K562 (cell line): ENCODE data around the gene ELAVL3. TPM values are rescaled to one million over a fixed set of nuclear protein-coding genes. Genes with fewer than 3 reads are reported as not detected.

Experiments used
- ATAC-seq: fragments of 200-7000 bp; cut with Tn5 transposase; 3 replicates; pipeline ENCODE4 v1.9.1; 2020; ENCODE audit warnings: moderate library complexity
- BruUV-seq: library from RNA; stranded (reverse); fragments of 400-500 nt; replicated peaks from 2 replicates; lab custom pipeline; 2021; lab: Mats Ljungman, UMichigan
- CTCF ChIA-PET: fragments of 300-600 bp; formaldehyde crosslinking; extraction: SDS; loops from one replicate; lab custom pipeline; 2021; ENCODE audit warnings: low intra/inter-chr PET ratio; lab: Yijun Ruan, JAX
- POLR2A ChIA-PET: fragments of 300-600, 350-650 bp; sonication (Branson Sonifier 250); formaldehyde crosslinking; extraction: SDS; loops from one replicate; lab custom pipeline; 2021; ENCODE audit warnings: antibody characterized with exemption, inconsistent platforms; lab: Yijun Ruan, JAX
- DNase-seq, 4 experiments: peaks; one replicate each; pipeline versions ENCODE4 v3.0.0 to v3.0.0-alpha.2; 2011 to 2018; ENCODE audit warnings: low spot score in 3 of 4, mixed read lengths in 3 of 4; ENCODE audit errors: extremely low read depth in 1 of 4
- FAIRE-seq: peaks from 2 replicates; lab custom pipeline; 2011; peaks lifted over from hg19 to GRCh38; lab: Jason Lieb, UNC
- H2AFZ ChIP-seq: 2 replicates; pipeline ENCODE4 v1.6.0; 2011; ENCODE audit warnings: low read depth, low read length, control low read depth, inconsistent platforms
- H3K27ac ChIP-seq: fragments of 200-600 bp; 3 replicates; pipeline ENCODE4 v1.8.0; 2011; ENCODE audit warnings: low read depth, mild to moderate bottlenecking, control low read depth, inconsistent platforms, low read length, moderate library complexity, mixed read lengths; ENCODE audit errors: extremely low read depth
- H3K27me3 ChIP-seq, 2 experiments: fragments of 300-600 bp in 1 of 2; 2 replicates in 1 of 2; 3 replicates in 1 of 2; pipeline versions ENCODE4 v1.6.0 to v1.8.0; 2011; ENCODE audit warnings: inconsistent platforms in 2 of 2, low read length in 2 of 2, mild to moderate bottlenecking in 1 of 2, mixed read lengths in 1 of 2, moderate library complexity in 1 of 2; ENCODE audit not compliant: control insufficient read depth in 2 of 2, insufficient read depth in 2 of 2
- H3K36me3 ChIP-seq: fragments of 300-600 bp; 3 replicates; pipeline ENCODE4 v1.8.0; 2011; ENCODE audit warnings: mild to moderate bottlenecking, low read length, inconsistent platforms; ENCODE audit not compliant: control insufficient read depth, insufficient read depth
- H3K4me1 ChIP-seq, 2 experiments: fragments of 200-600 bp in 1 of 2; replicated peaks in 1 of 2; 2 replicates in 1 of 2; 3 replicates in 1 of 2; pipeline versions ENCODE4 v1.5.1 to v1.8.0; 2011; ENCODE audit warnings: inconsistent platforms in 2 of 2, low read length in 2 of 2, mild to moderate bottlenecking in 1 of 2, mixed read lengths in 1 of 2, moderate library complexity in 1 of 2; ENCODE audit not compliant: control insufficient read depth in 2 of 2, insufficient read depth in 2 of 2
- H3K4me2 ChIP-seq: 2 replicates; pipeline ENCODE4 v1.6.1; 2011; ENCODE audit warnings: low read length, control low read depth, inconsistent platforms, mixed read lengths; ENCODE audit not compliant: insufficient read depth
- H3K4me3 ChIP-seq: fragments of 200-600 bp; sonication (generic), shearing (Covaris generic); 2 replicates; pipeline ENCODE4 v1.5.1; 2016; ENCODE audit warnings: control low read depth, inconsistent platforms
- H3K79me2 ChIP-seq: fragments of 200-600 bp; 3 replicates; pipeline ENCODE4 v1.8.0; 2011; ENCODE audit warnings: low read length, inconsistent platforms; ENCODE audit not compliant: control insufficient read depth, insufficient read depth
- H3K9ac ChIP-seq, 2 experiments: 2 replicates each; pipeline versions ENCODE4 v1.6.0 to v1.6.1; 2011; ENCODE audit warnings: low read depth in 2 of 2, low read length in 2 of 2, control low read depth in 1 of 2, inconsistent platforms in 1 of 2, mild to moderate bottlenecking in 1 of 2, mixed read lengths in 1 of 2; ENCODE audit not compliant: insufficient read depth in 1 of 2
- H3K9me1 ChIP-seq: one replicate; pipeline ENCODE4 v1.6.0; 2011; ENCODE audit warnings: inconsistent platforms, mild to moderate bottlenecking, low read length, moderate library complexity; ENCODE audit not compliant: control insufficient read depth, insufficient read depth
- H3K9me3 ChIP-seq: replicated peaks from 2 replicates; pipeline ENCODE4 v1.5.1; 2011; ENCODE audit warnings: low read depth, low read length, inconsistent platforms; ENCODE audit not compliant: control insufficient read depth, insufficient read depth
- H4K20me1 ChIP-seq: replicated peaks from 2 replicates; pipeline ENCODE4 v1.6.1; 2011; ENCODE audit warnings: low read length, inconsistent platforms, mixed read lengths; ENCODE audit not compliant: control insufficient read depth, insufficient read depth
- BCLAF1 ChIP-seq, 2 experiments: fragments of 450-650 bp in 1 of 2; IDR thresholded peaks; 2 replicates each; pipeline ENCODE4 v1.6.1; 2011 to 2017; ENCODE audit warnings: low read depth in 2 of 2, antibody characterized with exemption in 1 of 2, borderline replicate concordance in 1 of 2, low read length in 1 of 2, mild to moderate bottlenecking in 1 of 2, mixed read lengths in 1 of 2; ENCODE audit not compliant: control insufficient read depth in 1 of 2
- CBX1 ChIP-seq: sonication (generic); IDR thresholded peaks from 2 replicates; pipeline ENCODE4 v1.6.1; 2016; ENCODE audit warnings: antibody characterized with exemption, low read depth, mild to moderate bottlenecking
- DPF2 ChIP-seq: fragments of 450-650 bp; IDR thresholded peaks from 2 replicates; pipeline ENCODE4 v1.6.1; 2016
- FIP1L1 ChIP-seq: fragments of 200-400 bp; formaldehyde crosslinking; IDR thresholded peaks from 2 replicates; pipeline ENCODE4 v1.6.1; 2018; ENCODE audit warnings: mild to moderate bottlenecking, low read depth, low read length; ENCODE audit not compliant: poor library complexity, severe bottlenecking
- GATA2 ChIP-seq: sonication (generic); formaldehyde crosslinking; IDR thresholded peaks from 2 replicates; pipeline ENCODE4 v1.4.0; 2020; ENCODE audit warnings: mild to moderate bottlenecking, missing genetic modification reagents
- KAT8 ChIP-seq: fragments of 450-650 bp; IDR thresholded peaks from 2 replicates; pipeline ENCODE4 v1.6.1; 2016; ENCODE audit warnings: low read depth, mild to moderate bottlenecking
- RBM15 ChIP-seq: fragments of 200-400 bp; formaldehyde crosslinking; IDR thresholded peaks from 2 replicates; pipeline ENCODE4 v1.6.1; 2018; ENCODE audit warnings: mild to moderate bottlenecking, low read length, moderate library complexity; ENCODE audit not compliant: insufficient read depth
- SAP30 ChIP-seq: fragments of 200-600 bp; sonication (generic); IDR thresholded peaks from 2 replicates; pipeline ENCODE4 v1.6.1; 2012; ENCODE audit warnings: borderline replicate concordance, low read depth, mild to moderate bottlenecking, moderate library complexity, low read length, control low read depth, inconsistent platforms; ENCODE audit not compliant: insufficient read depth, poor library complexity, severe bottlenecking
- XRCC4 ChIP-seq: IDR thresholded peaks from one replicate; pipeline ENCODE4 v1.6.1; 2011; ENCODE audit not compliant: insufficient read depth, insufficient read length; ENCODE audit errors: extremely low read depth
- ZNF174 ChIP-seq: fragments of 250-450 bp; sonication (Bioruptor Pico); IDR thresholded peaks from 2 replicates; pipeline ENCODE4 v1.4.0; 2020; ENCODE audit warnings: mild to moderate bottlenecking
- ZNF263 ChIP-seq: sonication (generic); formaldehyde crosslinking; IDR thresholded peaks from 2 replicates; pipeline ENCODE4 v1.8.0; 2022; ENCODE audit warnings: mild to moderate bottlenecking, missing genetic modification reagents, borderline replicate concordance
- WGBS: fragments of 100-300 bp; shearing (Covaris generic); methylation state at CpG from one replicate; pipeline ENCODE4 v1.1.6; 2016; ENCODE audit warnings: low coverage, mixed read lengths; ENCODE audit not compliant: insufficient coverage; ENCODE audit errors: missing lambda C conversion rate; 5-methylcytosine and 5-hydroxymethylcytosine counted together
- in situ Hi-C: fragments of 300-500 bp; cut with MboI; formaldehyde crosslinking; loops from 4 replicates; pipeline ENCODE4 v1.15.0; 2018; ENCODE audit warnings: inconsistent platforms, mixed read lengths
- intact Hi-C: fragments of 100-400 bp; cut with micrococcal nuclease; formaldehyde crosslinking; loops from 2 replicates; pipeline ENCODE4 v1.14.2; 2022
- polyA plus RNA-seq, 8 experiments: library from polyadenylated mRNA; depleted of rRNA in 4 of 8; stranded (reverse) in 5 of 8; unstranded in 3 of 8; fragments of >200 nt; fragmentation: Nextera tagmentation in 2 of 8; fragmentation: Illumina TruSeq in 1 of 8; extraction: Ambion mirVana in 2 of 8; extraction: Trizol in 1 of 8; gene quantifications; 2 replicates each; pipeline versions ENCODE4 v1.2.1 to v1.2.3, GENCODE V29; 2011 to 2014; ENCODE audit warnings: inconsistent platforms in 1 of 8, missing spikeins in 1 of 8
- total RNA-seq, 7 experiments: library from RNA; depleted of rRNA in 6 of 7; stranded (reverse); fragments of >200 nt in 6 of 7; fragmentation: Illumina TruSeq in 2 of 7; extraction: Trizol in 2 of 7; gene quantifications; 2 replicates each; pipeline versions ENCODE4 v1.2.1 to v1.2.3, GENCODE V29; 2011 to 2021; ENCODE audit warnings: low replicate concordance in 1 of 7
- TF ChIP-seq, protein P1 (sequence below): sonication (generic); formaldehyde crosslinking; IDR thresholded peaks from 2 replicates; pipeline ENCODE4 v1.9.0; 2022; ENCODE audit warnings: mild to moderate bottlenecking, missing genetic modification reagents
- TF ChIP-seq, protein P2 (sequence below): fragments of 250-450 bp; sonication (Bioruptor Pico); IDR thresholded peaks from 2 replicates; pipeline ENCODE4 v1.5.1; 2021; ENCODE audit warnings: mild to moderate bottlenecking
- TF ChIP-seq, protein P3 (sequence below), 2 experiments: fragments of 250-450 bp in 1 of 2; fragments of 450-650 bp in 1 of 2; sonication (Bioruptor Pico) in 1 of 2; IDR thresholded peaks; 2 replicates each; pipeline versions ENCODE4 v1.6.1 to v1.8.0; 2016 to 2021; ENCODE audit warnings: mild to moderate bottlenecking in 2 of 2, moderate library complexity in 2 of 2, missing compliant biosample characterization in 1 of 2, missing genetic modification characterization in 1 of 2

Gene ELAVL3
- total and polyA plus RNA-seq, 9 of the 15 experiments (the other 6 are each of a cell fraction or from before 2014, with no cell fraction given) = not detected

DNA sequence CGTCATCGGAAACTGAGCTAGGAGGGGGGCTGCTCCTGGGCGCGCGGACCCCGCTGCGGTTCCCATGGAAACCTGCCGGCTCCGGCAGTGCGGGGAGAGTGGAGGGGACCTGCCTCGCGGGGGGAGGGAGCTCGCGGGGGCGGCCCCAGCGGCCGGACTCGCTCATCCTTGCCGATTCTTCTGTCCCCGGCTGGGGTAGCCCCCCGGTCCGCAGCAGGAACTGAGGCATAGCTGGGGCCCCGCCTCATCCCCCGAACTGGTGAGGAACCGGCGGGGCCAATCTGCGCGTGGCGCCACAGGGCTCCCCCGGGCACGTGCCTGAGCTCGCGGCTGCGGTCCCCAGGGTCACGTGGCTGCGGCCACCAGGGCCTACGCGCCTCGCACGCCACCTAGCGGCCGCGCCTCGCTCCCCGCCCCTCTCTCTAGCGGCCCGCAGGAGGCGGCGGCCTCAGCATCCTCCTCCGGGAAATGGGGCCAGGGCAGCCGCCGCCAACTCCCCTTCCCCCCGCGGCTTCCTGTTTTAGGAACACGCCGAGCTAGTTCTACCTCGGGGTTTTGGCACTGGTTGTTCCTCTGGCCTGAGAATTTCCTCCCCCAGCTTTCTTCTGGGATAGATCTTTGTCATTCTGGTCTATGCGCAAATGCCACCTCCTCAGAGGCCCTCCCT, 1.7 kb upstream of the ELAVL3 start:
- Histone ChIP-seq H3K9me3 (no peaks in the 10 kb centered on the region), H3K27ac (peak overlapping the region; percentile 40; the same call in 1 of the 3 replicates), H3K4me1 (peaks cover 9 to 70% of the 10 kb centered on the region in 2 experiments; a peak in 4 of 5 replicates), H3K36me3 (no peaks in the 10 kb centered on the region), H3K4me2 (peak overlapping the region; percentile 51), H3K27me3 (no peaks in the 10 kb centered on the region; a peak in 1 of 5 replicates), H2AFZ (peak overlapping the region; percentile 87), H3K79me2 (no peaks in the 10 kb centered on the region), H3K9me1 (no peaks in the 10 kb centered on the region), H3K9ac (peak overlapping the region in 1 of 2 experiments; percentile 81; a peak in 2 of 4 replicates), H3K4me3 (peak overlapping the region; percentile 39), H4K20me1 (no peaks in the 10 kb centered on the region; the same call in 1 of the 2 replicates)
- FAIRE-seq (peak; percentile 42), DNase-seq (peak; percentile 90 to 93 (median 92)), ATAC-seq (peak; percentile 88)
- in situ Hi-C loops (no loop called here), intact Hi-C loops (loop anchor here (2.0 to 10.0 kb wide), 3 partner anchors 30 to 188 kb away; partner anchors contain the start of genes EPOR and TSPAN16)
- 6% methylated on average over 24 of the region's 58 CpGs for WGBS
- no TSS peak for BruUV-seq
- ChIA-PET CTCF (interaction anchor here (0.5 to 2.2 kb wide), 10 partner anchors 13 to 459 kb away, joined by 3 to 15 read pairs (median 3); no protein-coding TSS in a partner anchor), POLR2A (interaction anchor here (0.5 to 1.2 kb wide), 6 partner anchors 27 to 339 kb away, joined by 3 to 4 read pairs (median 3); partner anchors contain the start of gene SWSAP1)
- TF ChIP-seq ZNF174 = no peak
- TF ChIP-seq, protein P1, sequence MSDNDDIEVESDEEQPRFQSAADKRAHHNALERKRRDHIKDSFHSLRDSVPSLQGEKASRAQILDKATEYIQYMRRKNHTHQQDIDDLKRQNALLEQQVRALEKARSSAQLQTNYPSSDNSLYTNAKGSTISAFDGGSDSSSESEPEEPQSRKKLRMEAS (CRISPR knock-in tag) = peak; percentile 100
- TF ChIP-seq SAP30 = peak; percentile 64
- TF ChIP-seq CBX1 = peak; percentile 96
- TF ChIP-seq, protein P2, sequence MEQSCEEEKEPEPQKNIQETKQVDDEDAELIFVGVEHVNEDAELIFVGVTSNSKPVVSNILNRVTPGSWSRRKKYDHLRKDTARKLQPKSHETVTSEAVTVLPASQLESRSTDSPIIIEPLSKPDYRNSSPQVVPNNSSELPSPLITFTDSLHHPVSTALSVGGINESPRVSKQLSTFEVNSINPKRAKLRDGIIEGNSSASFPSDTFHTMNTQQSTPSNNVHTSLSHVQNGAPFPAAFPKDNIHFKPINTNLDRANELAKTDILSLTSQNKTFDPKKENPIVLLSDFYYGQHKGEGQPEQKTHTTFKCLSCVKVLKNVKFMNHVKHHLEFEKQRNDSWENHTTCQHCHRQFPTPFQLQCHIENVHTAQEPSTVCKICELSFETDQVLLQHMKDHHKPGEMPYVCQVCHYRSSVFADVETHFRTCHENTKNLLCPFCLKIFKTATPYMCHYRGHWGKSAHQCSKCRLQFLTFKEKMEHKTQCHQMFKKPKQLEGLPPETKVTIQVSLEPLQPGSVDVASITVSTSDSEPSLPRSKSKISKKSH (CRISPR knock-in tag) = no peak
- no peak for TF ChIP-seq XRCC4
- TF ChIP-seq FIP1L1 = peak; percentile 96
- TF ChIP-seq ZNF263 (CRISPR knock-in tag) = peak; percentile 87
- TF ChIP-seq, protein P3, sequence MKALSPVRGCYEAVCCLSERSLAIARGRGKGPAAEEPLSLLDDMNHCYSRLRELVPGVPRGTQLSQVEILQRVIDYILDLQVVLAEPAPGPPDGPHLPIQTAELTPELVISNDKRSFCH (CRISPR knock-in tag; IDR thresholded peaks at IDR 0.05) = no peak
- TF ChIP-seq, protein P3 (tag; IDR thresholded peaks at IDR 0.05) = peak; percentile 80
- TF ChIP-seq KAT8 = no peak
- no peak; a peak in 1 of 4 replicates for TF ChIP-seq BCLAF1 (IDR thresholded peaks at IDR 0.05; ENCODE audit: borderline replicate concordance in 1 of 2, control insufficient read depth in 1 of 2, low read depth in 2 of 2, low read length in 1 of 2)
- no peak for TF ChIP-seq GATA2
- no peak for TF ChIP-seq DPF2
- TF ChIP-seq RBM15 = no peak
